GM03348 (cell line): ENCODE data around the gene HPSE2.

Experiments
- DNase-seq: peaks from one replicate; pipeline ENCODE4 v3.0.0; 2012; ENCODE audit warnings: low spot score

Gene HPSE2

DNA sequence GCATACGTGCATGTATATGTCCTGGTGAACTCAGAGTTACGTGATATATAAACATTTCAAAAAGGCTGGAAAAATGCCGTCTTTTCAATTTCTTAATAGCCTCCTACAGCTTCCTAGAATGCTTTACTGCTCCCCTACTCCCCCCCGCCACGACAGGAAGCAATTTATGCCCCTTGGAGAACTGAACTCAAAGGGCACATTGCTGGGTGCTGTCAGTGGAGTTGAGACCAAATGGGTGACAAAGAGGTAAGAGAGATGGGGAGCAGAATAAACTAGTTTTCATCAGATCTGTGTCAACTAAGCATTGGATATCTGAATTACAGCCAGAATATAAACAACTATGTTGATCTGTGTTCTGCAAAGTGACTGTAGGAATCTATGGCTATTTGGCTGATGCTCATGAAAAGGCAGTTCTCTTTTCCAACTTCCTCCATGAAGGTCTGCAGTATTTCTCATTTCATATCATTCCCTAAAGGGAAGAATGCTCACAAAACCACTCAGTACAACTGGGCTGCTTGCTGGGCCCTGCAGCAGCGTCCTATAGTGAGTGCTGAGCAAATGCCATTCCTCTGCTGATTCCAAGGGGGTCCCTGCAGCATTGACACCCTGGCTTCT is 617.6 kb downstream of the HPSE2 start:
- no peak for DNase-seq

- DNase-seq, result no peak
These were observed 622.2 kb downstream of the HPSE2 start for GRCh38 chr10:98613446-98613845.

DNA sequence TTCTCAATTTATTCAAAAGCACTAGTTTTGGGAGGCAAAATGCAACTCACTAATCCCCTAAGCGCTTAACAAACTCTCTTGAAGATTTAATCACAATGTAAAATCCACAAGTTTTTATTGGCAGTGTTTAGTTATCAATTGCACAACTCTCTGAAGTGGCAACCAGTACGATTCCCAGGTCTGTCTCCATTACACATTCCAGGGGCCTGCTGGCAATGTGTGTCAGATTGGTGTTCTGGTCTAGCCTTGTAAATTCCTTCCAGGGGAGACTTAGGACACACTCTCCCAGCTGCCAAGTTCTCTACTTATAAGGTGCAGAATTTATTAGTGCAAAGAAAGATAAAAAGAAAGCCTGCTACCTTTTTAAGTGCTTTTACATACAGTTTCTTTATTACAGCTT is 624.2 kb downstream of the HPSE2 start:
- no peak for DNase-seq

DNA sequence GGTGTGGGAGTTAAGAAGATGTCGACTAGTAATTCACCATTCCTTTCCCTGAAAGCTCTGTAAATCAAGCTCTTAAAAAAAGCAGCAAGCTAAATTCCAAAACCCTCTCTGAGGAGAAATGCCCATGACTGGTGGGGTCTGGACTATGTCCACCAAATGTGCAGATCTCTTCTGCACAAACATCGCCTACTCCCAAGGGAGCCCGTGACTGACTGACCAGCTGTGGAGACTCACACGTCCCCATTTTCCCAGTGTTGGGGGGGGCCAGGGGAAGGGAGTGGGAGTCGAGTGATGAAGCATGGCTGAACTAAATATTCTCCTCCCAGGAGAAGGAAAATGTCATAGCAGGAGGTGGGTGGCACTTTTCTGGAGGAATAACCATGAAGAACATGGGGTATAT is 624.8 kb downstream of the HPSE2 start:
- no peak for DNase-seq

DNA sequence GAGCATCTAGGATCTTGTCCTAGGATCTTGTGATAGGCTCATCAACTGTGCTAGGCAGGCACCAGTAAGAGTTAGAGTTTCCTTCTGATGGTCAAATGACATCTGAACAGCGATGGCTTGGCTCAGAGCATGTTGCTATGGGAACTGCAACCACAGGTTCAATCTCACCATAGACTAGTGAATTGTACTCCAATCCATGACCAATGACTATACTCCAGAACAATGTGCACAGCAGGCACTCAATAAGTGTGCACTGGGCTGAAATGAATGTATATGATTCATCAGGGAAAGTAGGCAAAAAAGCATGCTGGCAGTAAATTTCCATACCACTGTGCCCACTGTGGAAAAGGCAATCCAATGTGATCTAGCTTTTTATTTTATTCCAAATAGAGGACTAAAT is 625.4 kb downstream of the HPSE2 start:
- no peak for DNase-seq

- no peak for DNase-seq
These were observed 626.4 kb downstream of the HPSE2 start for GRCh38 chr10:98609265-98609664.

DNA sequence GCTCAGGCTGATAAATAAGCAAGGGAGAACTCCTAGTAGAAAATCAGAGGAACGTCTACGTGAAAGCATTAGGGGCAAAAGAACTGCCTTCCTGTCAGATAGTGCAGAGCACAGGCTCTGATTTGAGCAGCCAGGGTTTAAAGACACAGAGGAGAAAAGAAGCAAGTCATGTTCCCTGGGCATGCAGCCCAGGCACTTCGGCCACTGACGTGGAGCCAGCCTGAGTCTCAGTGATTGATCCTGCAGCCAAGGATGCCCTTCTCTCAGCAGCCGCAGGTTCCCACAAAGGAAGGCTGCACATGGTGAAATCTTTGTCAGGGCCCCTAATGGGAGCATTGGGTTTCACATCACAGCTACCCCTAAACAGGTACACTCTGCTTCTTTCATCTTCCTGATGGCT is 627.2 kb downstream of the HPSE2 start:
- peak; percentile 7 for DNase-seq

GRCh38 chr10:98602224-98602623 is 633.4 kb downstream of the HPSE2 start:
- no peak for DNase-seq

GRCh38 chr10:98599032-98599610 is 636.5 kb downstream of the HPSE2 start:
- DNase-seq, result no peak

- DNase-seq, result no peak
These were observed 639.2 kb downstream of the HPSE2 start for GRCh38 chr10:98596404-98596803.

DNA sequence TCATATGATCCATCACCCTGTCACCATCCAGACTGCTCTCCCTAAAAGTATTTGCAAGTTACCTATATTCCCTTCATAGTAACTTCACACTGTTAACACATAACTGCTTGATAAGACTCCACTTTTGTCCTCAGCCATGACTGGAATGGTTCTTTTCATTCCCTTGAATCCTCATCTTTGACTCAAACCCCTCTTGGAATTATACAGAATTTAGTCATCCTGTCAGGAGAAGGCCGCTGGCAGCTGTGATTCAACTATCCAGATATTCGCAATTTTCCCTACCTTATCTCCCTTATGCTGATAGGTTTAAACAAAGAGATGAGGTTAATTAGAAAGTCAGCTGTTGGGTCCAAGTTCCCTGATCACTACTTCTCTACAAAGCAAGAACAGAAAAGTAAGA is 646.0 kb downstream of the HPSE2 start:
- no peak for DNase-seq

- peak; percentile 29 for DNase-seq
These were observed 646.6 kb downstream of the HPSE2 start for GRCh38 chr10:98589007-98589406.

DNA sequence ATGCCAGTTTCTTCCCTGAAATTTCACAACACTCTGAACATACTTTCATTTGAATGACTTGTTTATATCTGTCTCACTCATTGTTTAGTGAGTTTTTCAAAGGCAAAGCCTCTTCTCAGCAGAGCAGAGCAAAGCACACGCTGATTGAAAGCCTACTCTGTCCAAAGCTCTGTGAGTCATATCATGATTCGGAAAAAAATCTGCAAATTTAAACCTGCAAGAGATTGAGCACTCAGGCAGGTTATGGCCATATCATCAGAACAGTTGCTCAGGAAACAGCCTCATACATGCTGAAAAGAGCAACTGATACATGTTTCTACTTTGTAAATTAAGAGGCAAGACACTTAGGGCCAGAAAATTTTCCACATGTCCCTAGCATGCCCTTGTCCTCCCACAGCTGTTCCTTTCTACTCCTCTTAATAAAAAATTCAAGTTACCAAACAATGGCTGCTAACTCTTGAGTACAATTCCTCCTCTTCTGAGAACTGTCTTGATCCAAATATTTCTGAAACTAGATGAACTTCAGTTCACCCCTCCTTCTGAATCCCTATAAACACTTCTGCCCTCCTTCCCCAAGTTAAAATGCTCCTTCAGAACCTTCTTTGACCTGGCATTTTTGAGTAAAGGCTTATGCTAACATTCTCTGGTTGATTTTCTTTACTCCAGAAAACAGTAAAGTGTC is 648.4 kb downstream of the HPSE2 start:
- no peak for DNase-seq

DNA sequence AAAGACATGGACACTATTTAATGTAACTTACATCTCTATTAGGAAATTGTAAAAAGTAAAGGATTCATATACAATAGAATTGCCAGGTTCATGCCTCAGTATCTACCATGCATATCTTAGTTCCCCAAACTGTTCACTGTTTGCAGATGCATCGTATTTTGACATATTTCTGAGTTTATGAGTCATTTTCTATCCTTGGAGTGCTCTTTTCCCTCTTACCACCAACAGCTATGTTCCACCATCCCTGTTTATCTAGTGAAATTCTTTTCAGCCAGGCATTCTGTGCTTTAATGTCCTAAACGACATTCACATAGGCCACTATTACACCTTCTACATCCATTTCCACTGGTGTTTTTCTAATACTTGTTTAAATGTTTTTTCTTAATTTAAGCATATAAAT is 649.6 kb downstream of the HPSE2 start:
- DNase-seq, result no peak

- no peak for DNase-seq
These were observed 653.3 kb downstream of the HPSE2 start for GRCh38 chr10:98582363-98582762.

- no peak for DNase-seq
These were observed 658.1 kb downstream of the HPSE2 start for GRCh38 chr10:98577578-98577977.

- no peak for DNase-seq
These were observed 658.5 kb downstream of the HPSE2 start for GRCh38 chr10:98577168-98577567.

GRCh38 chr10:98576096-98576495 is 659.6 kb downstream of the HPSE2 start:
- no peak for DNase-seq

GRCh38 chr10:98572594-98572993 is 663.1 kb downstream of the HPSE2 start:
- DNase-seq, result no peak

GRCh38 chr10:98570834-98571233 is 664.8 kb downstream of the HPSE2 start:
- no peak for DNase-seq

DNA sequence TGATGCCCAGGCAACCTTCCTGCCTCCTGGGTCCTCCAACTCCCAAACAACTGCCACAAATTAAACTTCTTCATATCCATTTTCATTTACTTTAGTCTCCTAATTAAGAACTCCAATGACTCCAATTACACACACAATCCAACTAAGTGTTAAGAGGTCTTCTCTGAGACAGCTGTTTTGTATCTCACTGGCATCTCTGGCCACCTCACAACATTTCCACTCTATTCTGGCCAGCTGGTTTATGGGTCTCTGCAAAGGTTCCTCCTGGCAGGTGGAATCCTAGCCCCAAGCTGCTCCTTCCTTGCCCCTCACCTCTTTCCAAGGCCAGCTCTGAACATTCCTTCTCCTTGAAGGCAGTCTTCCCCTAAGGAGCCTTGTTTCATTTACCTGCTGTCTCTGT is 665.8 kb downstream of the HPSE2 start:
- DNase-seq, result no peak

DNA sequence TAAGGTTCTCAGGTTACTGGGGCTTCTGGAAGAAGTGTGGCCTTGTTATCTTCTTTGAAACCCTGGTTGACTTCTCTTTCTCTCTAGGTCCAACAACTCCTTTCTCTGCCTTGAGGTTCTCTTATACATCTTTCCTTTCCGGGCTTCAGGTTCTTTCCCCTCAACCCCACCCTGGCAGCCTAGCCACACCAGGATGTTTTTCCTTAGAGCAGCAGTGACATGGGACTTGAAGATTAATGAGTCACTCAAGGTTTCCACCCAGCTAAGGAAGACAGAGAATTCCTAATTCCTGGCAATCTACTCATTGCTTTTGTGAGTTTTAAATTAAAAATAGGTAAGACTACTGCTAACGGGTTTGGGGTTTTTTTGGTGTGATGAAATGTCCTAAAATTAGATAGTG is 667.1 kb downstream of the HPSE2 start:
- no peak for DNase-seq

- no peak for DNase-seq
These were observed 668.1 kb downstream of the HPSE2 start for GRCh38 chr10:98567391-98568133.
